Prostate gland (tissue), 2 donors: ENCODE results near the gene PTPRE. TPM values are rescaled to one million over a fixed set of nuclear protein-coding genes. Genes with fewer than 3 reads are reported as not detected.

ENCODE experiments used
- DNase-seq: peaks from one replicate; pipeline ENCODE4 v3.0.0-alpha.2; 2019; ENCODE audit warnings: low spot score
- H3K27ac ChIP-seq, 2 donors: fragments of 200-600 bp; sonication (generic); 2 replicates each; pipeline ENCODE4 v1.5.1; 2017 to 2019
- H3K27me3 ChIP-seq: fragments of 200-600 bp; sonication (generic); replicated peaks from 2 replicates; pipeline ENCODE4 v1.5.1; 2019; ENCODE audit not compliant: insufficient read depth
- H3K36me3 ChIP-seq, 2 donors: fragments of 200-600 bp; sonication (generic); 1 replicate in 1 of 2; 2 replicates in 1 of 2; pipeline versions ENCODE4 v1.5.1 to v1.8.1; 2017 to 2019
- H3K4me1 ChIP-seq: fragments of 200-600 bp; sonication (generic); replicated peaks from 2 replicates; pipeline ENCODE4 v1.5.1; 2019
- H3K4me3 ChIP-seq, 2 donors: fragments of 200-600 bp; sonication (generic); 2 replicates each; pipeline ENCODE4 v1.5.1; 2017 to 2019
- H3K9me3 ChIP-seq: fragments of 200-600 bp; sonication (generic); 2 replicates; pipeline ENCODE4 v1.5.1; 2017
- POLR2A ChIP-seq: fragments of 450-650 bp; IDR thresholded peaks from one replicate; pipeline ENCODE4 v1.6.1; 2016; ENCODE audit warnings: antibody characterized with exemption, mild to moderate bottlenecking
- POLR2AphosphoS5 ChIP-seq: sonication (generic); formaldehyde crosslinking; IDR thresholded peaks from one replicate; pipeline ENCODE4 v1.6.1; 2017; ENCODE audit warnings: antibody characterized with exemption
- WGBS: methylation state at CpG from one replicate; pipeline ENCODE4 v1.1.5; 2018; 5-methylcytosine and 5-hydroxymethylcytosine counted together
- intact Hi-C: fragments of 100-400 bp; cut with DNase I; formaldehyde crosslinking; loops from one replicate; pipeline ENCODE4 v1.14.2; 2022
- total RNA-seq, 2 donors: library from RNA; depleted of rRNA; stranded (reverse); fragments of >200 nt; gene quantifications; one replicate each; pipeline ENCODE4 v1.1.0, GENCODE V29; 2016
- TF ChIP-seq, protein P1 (sequence below), 4 experiments: fragments of 200-600 bp in 2 of 4; fragments of 450-650 bp in 2 of 4; sonication (generic) in 2 of 4; IDR thresholded peaks; 1 replicate in 3 of 4; 2 replicates in 1 of 4; pipeline ENCODE4 v1.5.1; 2016 to 2019; ENCODE audit warnings: antibody characterized with exemption in 4 of 4, mild to moderate bottlenecking in 2 of 4, moderate library complexity in 2 of 4

The PTPRE gene
- total RNA-seq, 2 donors from 2014 or later = 4.5 to 14.3 TPM

DNA sequence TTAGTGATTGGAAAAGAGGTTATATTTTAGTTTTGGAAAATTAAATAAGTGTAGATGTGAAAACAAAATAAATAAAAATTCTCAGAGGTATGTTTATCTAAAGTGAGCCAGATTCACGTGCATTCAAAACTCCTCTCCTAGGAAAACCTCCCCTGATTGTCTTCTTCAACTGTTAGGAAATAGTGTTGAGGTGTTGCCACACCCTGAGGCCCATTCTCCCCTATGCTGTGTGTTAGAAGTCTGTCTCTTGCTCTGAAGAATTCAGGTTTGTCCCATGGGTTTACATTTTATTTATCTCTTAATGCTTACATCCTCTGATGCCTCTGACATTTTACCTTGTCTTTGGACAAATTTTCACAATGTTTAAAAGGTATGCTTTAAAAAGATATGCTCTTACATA lies 40.3 kb downstream of the PTPRE start:
- 66% methylated on average over 1 of the region's 1 CpG for WGBS
- intact Hi-C loops = no loop called here
- TF ChIP-seq POLR2AphosphoS5 (no peak), POLR2A (no peak)
- TF ChIP-seq, protein P1, sequence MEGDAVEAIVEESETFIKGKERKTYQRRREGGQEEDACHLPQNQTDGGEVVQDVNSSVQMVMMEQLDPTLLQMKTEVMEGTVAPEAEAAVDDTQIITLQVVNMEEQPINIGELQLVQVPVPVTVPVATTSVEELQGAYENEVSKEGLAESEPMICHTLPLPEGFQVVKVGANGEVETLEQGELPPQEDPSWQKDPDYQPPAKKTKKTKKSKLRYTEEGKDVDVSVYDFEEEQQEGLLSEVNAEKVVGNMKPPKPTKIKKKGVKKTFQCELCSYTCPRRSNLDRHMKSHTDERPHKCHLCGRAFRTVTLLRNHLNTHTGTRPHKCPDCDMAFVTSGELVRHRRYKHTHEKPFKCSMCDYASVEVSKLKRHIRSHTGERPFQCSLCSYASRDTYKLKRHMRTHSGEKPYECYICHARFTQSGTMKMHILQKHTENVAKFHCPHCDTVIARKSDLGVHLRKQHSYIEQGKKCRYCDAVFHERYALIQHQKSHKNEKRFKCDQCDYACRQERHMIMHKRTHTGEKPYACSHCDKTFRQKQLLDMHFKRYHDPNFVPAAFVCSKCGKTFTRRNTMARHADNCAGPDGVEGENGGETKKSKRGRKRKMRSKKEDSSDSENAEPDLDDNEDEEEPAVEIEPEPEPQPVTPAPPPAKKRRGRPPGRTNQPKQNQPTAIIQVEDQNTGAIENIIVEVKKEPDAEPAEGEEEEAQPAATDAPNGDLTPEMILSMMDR (IDR thresholded peaks at IDR 0.05) = no peak

DNA sequence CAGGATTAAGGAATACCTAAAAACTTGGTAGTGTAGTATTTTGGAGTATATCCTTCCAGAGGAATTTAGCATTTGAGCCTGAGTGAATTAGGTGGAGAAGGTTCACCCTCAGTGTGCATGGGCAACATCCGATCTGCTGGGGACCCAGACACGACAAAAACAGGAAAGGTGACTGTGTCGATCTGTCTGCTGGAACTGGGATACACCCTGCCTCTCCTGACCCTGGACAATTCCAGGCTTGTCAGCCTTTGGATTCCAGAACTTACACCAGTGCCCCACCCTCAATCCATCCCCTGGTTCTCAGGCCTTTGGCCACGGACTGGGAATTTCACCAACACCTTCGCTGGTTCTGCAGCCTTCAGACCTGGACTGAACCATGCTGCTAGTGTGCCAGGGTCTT lies 41.9 kb downstream of the PTPRE start:
- H3K27me3 ChIP-seq = no peaks in the 10 kb centered on the region
- H3K36me3 ChIP-seq = no peaks in the 10 kb centered on the region
- no peaks in the 10 kb centered on the region for H3K4me1 ChIP-seq
- DNase-seq = no peak
- intact Hi-C loops = no loop called here
- no peak overlapping the region for H3K27ac ChIP-seq
- H3K4me3 ChIP-seq = no peak overlapping the region
- TF ChIP-seq POLR2AphosphoS5 (no peak), POLR2A (no peak)
- TF ChIP-seq, protein P1 (IDR thresholded peaks at IDR 0.05) = no peak
- H3K9me3 ChIP-seq = no peaks in the 10 kb centered on the region
- 72% methylated on average over 5 of the region's 5 CpGs for WGBS

More for the DNA sequence above, 40.3 kb downstream of the PTPRE start:
- Histone ChIP-seq H3K27ac (no peak overlapping the region), H3K9me3 (no peaks in the 10 kb centered on the region), H3K36me3 (no peaks in the 10 kb centered on the region), H3K4me1 (no peaks in the 10 kb centered on the region), H3K4me3 (no peak overlapping the region), H3K27me3 (no peaks in the 10 kb centered on the region)
- no peak for DNase-seq

DNA sequence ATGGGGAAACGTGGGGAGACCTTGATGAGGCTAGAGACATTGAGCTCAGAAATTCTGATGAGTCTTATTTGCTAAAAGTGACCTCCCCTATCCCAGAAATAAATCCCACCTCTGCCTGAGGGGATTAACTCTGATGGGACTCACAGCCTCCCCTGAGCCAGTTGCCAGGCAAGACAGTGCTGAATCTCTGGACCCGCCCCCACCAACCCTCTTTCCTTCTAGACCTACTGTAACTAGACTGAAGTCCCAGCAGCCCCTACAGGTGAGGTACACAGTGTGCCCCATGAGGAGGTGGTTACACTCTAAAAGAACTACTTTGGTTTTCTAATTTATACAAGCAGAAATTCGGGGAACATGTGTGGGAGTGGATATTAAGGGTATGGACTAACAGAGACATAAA lies 42.9 kb downstream of the PTPRE start:
- no peak for DNase-seq

DNA sequence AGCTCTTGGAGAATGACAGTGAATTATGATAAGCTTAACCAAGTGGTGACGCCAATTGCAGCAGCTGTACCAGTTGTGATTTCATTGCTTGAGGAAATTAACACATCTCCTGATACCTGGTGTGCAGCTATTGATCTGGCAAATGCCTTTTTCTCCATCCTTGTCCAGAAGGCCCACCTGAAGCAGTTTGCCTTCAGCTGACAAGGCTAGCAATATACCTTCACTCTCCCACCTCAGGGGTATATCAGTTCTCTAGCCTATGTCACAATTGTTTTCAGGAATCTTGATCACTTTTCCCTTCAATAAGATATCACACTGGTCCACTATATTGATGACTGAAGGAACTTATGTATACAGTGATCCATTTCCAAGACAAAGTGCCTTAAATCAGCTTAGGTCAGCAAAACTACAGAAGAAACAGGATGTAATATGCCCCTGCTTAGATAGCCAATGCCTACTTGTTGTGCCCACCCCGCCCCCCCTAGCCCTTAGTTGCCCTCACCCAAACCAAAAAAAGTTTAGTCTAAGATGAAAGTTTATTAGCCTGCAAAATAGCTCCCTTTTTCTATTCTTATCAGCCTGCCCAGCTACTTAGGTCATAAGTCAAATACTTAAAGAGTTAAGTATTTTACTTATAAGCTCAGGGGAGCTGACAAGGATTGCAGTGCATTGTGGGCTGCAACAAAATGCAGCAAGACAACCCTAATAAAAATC lies 45.1 kb downstream of the PTPRE start:
- intact Hi-C loops = no loop called here
- 81% methylated on average over 2 of the region's 2 CpGs for WGBS
- H3K36me3 ChIP-seq = no peaks in the 10 kb centered on the region
- TF ChIP-seq POLR2AphosphoS5 (no peak), POLR2A (no peak)
- TF ChIP-seq, protein P1 (IDR thresholded peaks at IDR 0.05) = no peak
- no peaks in the 10 kb centered on the region for H3K4me1 ChIP-seq
- H3K27me3 ChIP-seq = no peaks in the 10 kb centered on the region
- no peak overlapping the region for H3K4me3 ChIP-seq
- H3K9me3 ChIP-seq = no peaks in the 10 kb centered on the region
- no peak for DNase-seq
- H3K27ac ChIP-seq = no peak overlapping the region

More for the DNA sequence above, 42.9 kb downstream of the PTPRE start:
- intact Hi-C loops = no loop called here
- H3K36me3 ChIP-seq = no peaks in the 10 kb centered on the region
- 89% methylated on average over 3 of the region's 3 CpGs for WGBS
- no peaks in the 10 kb centered on the region for H3K9me3 ChIP-seq
- no peaks in the 10 kb centered on the region for H3K27me3 ChIP-seq
- TF ChIP-seq, protein P1 (IDR thresholded peaks at IDR 0.05) = no peak
- TF ChIP-seq POLR2AphosphoS5 = no peak
- no peak for TF ChIP-seq POLR2A
- no peaks in the 10 kb centered on the region for H3K4me1 ChIP-seq
- H3K4me3 ChIP-seq = no peak overlapping the region
- no peak overlapping the region for H3K27ac ChIP-seq

DNA sequence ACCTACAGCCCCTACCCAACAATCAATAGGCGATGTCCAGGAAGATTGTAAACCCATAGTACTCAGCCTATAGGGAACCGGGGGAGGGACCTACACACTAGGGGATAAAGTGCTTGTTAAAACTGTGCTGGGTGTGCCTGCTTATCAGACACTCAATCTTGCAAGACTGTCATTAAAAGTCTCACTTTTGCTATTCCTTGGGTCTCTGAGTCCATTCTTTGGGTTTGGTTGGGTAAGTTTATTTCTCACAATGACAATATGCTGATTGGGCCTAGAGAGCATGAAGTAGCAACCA lies 45.6 kb downstream of the PTPRE start:
- WGBS = 68% methylated on average over 2 of the region's 2 CpGs
- intact Hi-C loops = no loop called here
- Histone ChIP-seq H3K27ac (no peak overlapping the region), H3K4me1 (no peaks in the 10 kb centered on the region), H3K36me3 (no peaks in the 10 kb centered on the region), H3K4me3 (no peak overlapping the region), H3K27me3 (no peaks in the 10 kb centered on the region), H3K9me3 (no peaks in the 10 kb centered on the region)
- TF ChIP-seq, protein P1 (IDR thresholded peaks at IDR 0.05) = no peak
- no peak for TF ChIP-seq POLR2A
- no peak for DNase-seq
